HK-2 (cell line): ENCODE data around the gene UBD.

Experiments used
- DNase-seq: peaks from one replicate; pipeline ENCODE4 v3.0.0-alpha.2; 2018; ENCODE audit not compliant: unreplicated experiment

Gene UBD

DNA sequence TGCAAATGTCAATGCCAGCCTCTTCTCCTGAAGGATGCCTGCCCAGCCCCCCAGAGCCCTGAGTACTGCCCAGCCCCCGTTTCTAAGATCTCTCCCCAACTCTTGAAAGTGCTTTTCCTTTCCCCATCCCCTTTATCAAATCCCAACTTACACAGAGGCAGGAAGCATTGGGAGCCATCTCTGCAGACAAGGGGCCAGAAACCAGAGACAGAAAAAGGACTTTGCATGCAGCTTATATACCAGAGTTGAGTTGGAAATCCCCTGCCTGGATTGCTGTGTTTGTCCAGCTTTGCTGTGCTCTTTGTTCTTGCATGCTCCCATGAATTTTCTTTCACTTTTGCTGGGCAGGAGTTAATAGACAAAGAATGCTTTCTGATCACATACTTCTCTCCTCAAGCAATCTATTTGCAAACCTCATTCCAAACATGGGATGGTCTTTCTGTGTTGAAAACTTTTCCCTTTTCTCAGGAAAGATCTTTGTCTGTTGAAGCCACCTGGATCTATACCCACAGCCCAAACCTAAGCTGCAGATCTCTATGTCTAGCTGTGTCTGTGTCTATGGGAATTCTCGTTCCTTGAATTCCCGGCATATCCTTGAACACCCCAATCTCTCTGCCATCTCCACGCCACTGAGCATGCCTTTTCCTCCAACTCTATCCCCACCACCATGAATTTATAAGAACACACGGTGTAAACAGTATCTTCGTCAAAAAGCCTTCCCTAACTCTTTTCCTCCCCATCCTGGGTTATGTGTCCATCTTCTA, at the start of gene UBD:
UBD (minus strand) TSS at position 209 of the 764 bp plus-strand sequence; CDS start at position 178, 31 bp downstream.
- DNase-seq, result no peak

DNA sequence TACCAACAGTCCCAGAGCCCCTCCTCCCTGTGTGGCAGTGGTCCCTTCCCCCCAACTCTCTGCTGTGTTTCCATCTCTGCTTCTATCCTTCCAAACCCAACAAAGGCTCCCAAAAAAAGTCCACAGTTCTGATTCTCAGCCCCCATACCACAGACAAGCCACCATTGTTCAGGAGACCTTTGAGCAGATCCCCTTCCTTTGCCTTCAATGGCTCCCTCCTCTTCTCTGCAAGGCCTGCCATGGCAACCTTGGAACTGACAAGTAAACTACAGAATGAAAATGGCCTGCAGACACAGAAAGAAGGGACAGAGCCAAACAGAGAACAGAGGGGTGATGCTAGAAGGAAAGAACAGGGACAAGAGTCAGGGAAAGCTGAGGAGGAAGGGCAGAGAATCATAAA, 48.6 kb upstream of the UBD start:
- no peak for DNase-seq

DNA sequence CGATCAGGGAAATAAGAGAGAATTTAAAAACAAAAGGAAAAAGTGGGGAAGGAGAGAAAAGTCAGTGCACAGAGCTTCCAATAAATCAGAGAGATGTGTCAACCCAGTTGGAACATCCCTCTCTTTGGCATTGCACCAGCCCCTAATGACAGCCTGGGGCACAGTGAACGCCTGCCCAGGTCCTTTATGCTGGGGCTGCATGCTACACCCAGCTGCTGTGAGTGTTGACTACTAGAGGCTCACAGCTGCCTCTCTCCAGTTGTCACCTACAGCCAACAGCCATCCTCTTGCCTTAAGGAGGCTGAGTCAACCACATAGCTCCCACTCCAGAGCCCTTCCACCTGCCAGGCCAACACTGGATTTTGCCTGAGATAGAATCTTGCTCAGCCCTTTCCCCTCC, 44.4 kb upstream of the UBD start:
- DNase-seq, result no peak

DNA sequence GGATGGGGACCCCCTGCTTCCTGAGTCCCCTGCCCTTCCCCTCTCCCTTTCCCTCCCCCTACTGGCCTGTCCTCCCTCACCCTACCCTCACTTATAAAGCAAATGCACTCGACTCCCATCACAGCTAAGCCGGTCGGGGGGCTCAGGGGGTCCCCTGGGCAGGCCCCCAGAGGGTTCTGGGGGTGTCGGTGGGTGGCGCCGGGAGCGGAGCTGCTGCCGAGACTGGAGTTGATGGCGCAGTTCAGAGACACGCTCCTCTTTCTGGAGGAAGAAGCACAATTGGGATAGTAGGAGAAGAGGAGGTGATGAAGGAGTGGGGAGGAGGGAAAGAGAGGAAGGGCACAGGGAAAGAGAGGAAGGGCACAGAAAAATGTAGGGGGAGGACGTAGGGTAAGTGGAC, 43.9 kb upstream of the UBD start:
- no peak for DNase-seq

DNA sequence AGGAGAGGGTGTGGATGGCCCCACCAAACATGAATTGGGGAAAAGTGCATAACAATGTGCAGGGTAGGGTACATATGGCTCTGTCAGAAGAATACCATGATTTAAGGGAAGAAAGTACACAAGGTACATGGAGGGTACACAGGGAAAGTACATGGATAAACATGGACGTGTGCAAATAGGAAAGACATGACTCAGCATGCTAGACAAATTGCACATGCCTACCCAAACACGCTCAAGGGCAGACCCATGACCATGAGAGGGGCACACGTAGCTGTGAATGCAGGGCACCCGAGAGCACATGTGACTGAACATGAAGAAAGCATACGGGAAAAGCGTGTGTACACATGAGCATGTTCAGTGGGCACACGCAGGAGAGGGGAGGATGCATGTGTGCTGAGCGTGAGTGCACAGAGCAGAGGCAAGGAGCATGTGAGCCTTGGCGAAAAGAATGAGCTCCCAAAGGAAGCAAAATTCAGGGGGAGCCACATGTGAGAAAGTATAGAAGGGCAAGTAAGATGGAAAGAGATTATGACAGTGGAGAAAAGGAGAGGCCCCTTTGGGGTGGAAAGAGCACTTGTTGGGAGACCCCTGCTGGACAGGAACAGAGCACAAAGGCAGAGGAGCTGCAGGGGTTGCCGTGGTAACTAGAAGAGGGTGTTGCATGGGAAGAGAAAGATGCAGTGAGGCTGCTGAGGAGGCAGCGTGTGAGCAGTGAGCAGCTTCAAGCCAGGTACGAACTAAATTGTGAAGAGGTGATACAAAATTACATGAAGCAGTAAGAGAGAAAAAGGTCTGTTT, 43.2 kb upstream of the UBD start:
- DNase-seq, result no peak

DNA sequence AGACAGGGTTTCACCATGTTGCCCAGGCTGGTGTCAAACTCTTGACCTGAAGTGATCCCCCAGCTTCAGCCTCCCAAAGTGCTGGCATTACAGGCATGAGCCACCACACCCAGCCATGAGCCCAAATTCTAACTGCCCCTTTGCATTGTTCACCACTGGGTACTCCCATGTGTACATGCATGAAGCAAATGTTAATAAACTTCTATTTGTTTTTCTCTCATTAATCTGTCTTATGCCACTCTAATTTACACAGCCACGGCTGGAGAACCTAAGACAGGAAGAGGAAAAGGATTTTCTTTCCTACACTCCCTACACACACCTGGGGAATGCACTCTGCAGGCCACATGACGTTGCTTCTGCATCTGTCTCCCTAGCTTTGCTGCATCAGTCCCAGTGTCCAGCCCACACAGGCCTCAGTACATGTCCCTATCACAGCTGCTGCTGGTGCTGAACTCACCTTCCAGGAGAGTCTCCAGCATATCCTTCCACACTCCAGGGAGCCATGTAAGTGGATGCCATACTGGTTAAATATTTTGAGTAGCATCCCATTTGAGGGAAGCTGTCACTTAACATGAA, 38.7 kb upstream of the UBD start:
- no peak for DNase-seq

DNA sequence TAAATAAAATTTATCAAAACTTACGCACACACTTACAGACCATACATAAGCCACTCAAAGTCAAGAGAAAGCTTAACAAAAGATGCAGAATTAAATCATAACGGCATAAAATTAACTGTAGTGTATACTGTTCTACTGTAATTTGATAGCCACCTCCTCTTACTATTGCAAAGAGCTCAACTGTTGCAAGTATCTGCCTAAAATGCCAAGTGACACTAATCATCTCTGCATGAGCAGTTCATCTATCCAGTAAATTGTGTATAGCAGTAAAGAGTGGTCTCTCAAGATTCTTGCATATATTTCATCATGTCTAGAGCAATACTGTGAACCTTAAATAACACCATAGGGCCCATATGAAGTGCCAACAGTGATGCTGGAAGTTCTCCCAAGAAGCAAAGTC, 37.7 kb upstream of the UBD start:
- no peak for DNase-seq

DNA sequence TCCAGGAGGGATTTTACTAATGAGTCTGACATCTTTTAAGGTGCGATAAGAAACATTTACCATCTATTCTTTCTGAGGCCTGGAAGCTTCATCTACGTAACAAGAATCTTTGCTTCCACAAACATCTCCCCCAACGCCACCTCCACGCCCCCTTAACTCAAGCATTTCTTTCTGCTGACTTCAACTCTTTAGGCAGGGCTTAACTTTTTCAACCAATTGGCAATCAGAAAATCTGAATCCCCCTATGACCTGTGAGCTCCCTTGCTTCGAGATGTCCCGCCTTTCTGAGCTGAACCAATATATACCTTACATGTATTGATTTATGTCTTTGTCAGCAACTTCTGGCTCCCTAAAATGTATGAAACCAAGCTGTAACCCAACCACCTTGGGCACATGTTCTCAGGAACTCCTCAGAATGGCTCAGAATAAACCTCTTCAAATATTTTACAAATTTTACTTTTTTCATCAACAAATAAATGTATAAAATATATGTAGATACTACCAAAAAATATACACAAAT, 36.9 kb upstream of the UBD start:
- no peak for DNase-seq

DNA sequence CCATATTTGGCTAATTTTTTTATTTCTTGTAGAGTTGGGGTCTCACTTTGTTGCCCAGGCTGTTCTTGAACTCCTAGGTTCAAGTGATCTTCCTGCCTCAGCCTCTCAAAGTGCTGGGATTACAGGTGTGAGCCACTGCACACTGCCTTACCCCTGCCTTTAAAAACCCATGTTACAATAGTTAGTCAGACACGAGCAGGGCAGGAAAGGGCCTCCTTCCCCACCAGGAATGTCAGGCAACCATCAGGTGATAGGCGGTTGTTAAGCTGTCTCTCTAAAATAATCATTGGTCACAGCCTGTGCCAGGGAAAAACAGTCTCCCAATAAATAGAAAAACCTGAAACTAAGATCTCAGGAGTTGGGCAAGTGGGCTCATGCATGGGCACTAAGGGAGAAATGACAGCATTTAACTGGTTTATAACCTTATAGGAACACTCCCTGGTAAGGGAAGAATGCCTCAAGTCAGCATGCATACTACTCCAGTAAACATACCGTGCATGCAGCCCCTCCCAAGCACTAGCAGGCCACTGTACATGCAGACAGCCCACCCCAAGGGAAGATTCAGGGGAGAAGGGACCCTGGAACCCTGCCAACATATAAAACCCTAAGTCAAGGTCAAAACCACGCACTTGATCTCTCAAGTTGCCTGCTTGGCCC, 33.8 kb upstream of the UBD start:
- DNase-seq, result no peak

DNA sequence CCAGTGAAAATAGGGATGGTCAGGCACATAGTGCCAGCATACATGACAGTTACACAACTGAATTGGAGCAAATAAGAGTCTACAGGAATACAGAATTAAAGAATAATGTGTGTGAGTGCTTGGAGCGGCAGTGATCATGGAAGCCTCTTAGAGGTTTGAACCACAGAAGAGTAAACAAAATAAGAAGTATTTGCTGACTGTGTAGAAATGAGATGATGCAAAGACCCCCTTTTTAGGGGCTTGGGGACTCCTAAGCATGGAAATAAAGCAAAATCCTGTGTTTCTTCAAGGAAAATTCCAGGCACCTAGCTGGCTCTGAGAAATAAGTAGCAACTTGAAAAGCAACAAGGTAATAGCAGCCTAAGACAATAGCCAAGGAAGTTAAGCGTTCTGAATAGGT, 32.1 kb upstream of the UBD start:
- no peak for DNase-seq

DNA sequence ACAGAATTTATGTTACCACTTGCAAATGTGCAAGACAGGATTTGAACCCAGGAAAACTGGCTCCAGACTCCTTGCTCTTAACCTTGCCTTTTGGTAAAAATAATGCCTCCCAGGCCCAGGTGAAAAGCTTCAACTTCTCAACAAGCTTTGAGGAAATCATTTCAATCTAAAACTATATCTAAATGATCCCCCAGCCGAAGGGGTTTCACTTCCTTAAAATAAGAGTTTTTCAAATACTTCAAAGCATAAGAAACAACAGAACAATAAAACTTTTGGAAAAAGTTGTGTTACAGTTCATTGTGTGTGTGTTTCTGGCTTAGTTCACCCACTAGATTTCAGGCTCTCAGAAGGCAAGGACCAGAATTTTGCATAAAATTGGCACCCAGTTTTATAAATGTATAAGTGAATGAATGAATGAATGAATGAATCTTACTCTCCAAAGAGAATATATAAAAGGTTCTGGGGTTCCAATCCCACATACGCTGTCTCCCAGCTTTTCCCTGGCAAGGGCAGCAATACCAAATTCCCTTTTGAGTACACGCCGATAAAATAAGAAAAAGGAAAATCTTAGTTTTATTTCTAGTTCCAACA, 30.8 kb upstream of the UBD start:
- DNase-seq, result no peak

DNA sequence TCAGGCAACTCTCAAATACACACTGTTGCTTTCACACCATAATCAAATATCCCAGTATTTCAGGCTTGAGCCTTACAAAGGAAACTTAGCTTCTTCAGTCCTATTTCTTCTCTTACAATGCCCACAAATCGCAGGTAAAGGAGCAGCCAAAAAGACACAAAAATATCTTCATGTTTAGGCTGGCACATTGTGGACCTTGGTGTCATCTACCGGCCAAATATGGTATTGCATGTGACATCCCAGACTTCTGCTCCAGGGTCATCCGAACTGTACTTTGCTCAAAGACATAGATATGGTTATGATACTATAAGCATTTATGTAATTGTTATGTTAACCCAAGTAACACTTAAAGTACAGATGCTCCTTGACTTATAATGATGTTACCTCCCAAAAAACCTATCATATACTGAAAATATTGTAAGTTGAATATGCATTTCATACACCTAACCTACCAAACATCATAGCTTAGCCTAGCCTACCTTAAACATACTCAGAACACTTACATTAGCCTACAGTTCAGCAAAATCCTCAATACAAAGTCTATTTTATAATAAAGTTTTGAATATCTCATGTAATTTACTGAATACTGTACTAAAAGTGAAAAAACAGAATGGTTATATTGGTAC, 30.0 kb upstream of the UBD start:
- peak; percentile 33 for DNase-seq

DNA sequence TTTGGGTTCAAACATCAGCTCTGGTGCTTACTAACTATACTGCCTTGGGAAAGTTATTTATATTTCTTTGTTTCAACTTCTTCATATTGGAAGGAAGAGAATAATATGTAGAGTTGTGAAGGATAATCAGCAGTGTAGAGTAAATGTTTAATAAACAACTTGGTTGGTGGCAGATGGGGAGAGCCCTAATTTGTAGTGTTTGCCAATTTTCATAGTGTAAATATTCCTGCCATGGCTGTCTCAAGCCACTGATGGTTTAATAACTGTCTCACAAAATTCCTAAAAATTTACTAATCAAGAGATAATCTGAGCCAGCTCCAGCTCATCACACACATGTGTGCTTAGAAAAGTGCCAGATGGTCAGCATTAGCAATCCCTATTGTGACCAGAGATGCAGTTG, 25.3 kb upstream of the UBD start, which contains the start of gene OR2H2:
OR2H2 (plus strand) TSS at position 301 of the 400 bp plus-strand sequence. CDS start 2,824 bp downstream, outside the sequence.
- DNase-seq, result no peak

DNA sequence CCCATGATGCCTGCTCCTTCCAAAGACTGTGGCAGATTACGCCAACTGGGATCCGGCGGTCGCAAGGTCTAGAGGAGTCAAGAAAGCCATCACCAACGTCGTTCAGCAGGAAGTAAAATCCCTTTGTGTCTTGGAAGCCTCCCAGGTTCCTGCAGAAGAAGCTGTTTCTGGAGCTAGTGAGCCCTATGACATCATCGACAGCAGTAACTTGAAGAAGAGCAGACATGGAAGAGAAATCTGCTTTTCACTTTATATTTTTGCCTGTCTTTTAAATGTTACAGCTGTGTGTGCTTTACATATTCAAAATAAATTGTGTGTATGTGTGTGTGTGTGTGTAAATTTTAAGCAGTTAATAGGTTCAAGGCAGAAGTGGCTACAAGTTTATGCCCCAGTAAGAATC, 18.0 kb upstream of the UBD start:
- DNase-seq, result no peak

DNA sequence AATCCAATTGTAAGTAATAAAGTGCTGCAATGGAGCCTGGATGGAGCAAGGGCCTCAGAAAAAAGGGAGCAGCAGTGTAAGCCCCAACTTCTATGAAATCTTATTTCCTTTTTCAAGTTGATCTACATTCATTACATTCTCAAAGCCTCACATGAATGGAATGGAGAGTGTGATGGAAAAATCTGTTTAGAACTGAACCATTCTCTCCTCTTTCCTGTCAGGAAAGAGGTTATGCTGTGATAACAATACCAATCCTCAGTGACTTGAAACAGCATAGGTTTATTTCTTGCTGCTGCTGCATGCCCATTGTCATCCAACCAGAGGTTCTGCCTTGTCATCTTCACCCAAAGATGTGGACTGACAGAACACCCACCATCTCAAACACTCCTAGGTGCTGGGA, 16.5 kb upstream of the UBD start:
- no peak for DNase-seq

DNA sequence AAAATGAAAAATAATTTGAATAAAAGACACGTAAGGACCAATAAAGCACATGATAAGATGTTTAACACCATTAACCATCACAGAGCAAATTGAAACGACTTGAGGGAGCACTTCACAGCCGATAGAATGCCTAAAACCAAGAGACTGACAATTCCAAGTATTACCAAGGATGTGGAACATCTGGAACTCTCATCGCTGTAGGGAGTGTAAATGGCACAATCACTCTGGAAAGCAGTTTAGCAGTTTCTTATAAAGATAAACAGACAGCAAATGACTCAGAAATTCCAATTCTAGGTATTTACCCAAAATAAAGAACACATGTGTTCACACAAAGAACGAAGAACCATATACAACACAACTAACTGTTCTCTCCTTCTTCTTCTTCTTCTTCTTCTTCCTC, 8.5 kb upstream of the UBD start:
- no peak for DNase-seq

DNA sequence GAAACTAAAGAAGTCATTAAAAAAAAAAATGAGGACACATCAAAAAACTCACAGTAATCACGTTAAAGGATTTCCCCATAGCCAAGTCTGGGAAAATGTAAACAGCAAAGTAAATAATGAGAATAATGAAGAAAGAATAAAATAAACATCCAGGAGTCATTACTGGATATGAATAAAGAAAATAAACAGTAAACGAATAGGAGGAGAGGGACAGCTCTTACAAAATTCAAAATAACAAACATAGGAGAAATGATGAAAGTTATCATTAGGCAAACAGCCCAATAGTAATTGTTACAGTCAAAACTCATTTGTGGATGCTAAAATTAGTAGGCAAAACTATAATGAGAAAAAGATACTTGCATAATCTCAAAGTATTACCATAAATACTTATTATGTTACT, 8.0 kb upstream of the UBD start:
- DNase-seq, result no peak

DNA sequence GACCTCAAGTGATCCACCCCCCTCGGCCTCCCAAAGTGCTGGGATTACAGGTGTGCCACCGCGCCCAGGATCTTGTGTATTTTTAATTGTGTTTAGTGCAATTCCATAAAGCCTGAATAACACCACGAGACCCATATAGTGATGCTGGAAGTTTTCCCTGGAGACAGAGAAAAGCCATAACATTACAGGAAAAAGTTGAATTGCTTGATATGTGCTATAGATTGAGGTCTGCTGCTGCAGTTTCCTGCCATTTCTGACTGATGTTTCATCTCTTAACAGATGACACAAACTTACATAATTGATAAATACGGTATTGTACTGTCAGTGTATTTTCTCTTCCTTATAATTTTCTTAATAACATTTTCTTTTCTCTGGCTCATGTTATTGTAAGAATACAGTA, 7.3 kb upstream of the UBD start:
- DNase-seq, result no peak

DNA sequence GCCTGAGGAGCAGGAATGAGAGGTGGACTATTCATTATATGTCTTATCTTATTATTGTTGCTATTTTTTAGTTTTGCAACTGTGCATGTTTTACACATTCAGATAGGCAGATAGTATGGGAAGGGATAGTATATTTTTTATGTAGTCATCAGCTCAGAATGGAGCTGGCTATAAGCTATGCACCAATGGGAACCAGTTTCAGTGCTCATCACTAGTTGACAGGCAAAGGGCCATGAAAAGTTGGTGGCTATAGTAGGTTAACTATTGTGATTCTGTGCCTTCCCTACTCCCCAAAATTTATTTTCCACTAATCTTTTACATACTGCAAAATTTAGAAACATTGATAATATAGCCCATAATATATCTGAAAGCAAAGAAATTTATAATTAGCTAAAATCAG, 5.3 kb upstream of the UBD start:
- DNase-seq, result no peak

DNA sequence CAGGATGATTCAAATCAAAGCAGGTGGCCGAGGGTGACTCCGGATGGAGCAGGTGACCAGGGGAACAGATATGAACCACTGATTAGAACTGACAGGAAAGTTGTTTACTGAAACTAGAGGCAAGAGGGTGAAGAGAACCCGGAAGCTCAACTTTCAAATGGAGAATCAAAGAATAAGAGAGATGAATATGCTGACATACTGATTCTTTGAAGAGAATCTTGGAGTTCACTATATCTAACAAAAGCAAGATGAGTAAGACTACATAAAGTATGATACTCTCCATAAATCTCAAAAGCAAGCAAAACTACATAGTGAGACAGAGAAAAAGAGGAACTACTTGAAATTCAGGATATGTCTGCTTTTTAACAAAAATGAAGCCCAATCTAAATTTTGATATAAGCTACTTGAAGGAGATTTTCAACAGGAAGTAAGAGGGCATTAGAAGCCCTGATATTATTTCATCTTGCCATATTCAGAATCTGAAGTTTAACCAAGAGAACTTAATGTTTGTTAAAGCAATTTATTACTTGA, 4.0 kb upstream of the UBD start:
- no peak for DNase-seq

DNA sequence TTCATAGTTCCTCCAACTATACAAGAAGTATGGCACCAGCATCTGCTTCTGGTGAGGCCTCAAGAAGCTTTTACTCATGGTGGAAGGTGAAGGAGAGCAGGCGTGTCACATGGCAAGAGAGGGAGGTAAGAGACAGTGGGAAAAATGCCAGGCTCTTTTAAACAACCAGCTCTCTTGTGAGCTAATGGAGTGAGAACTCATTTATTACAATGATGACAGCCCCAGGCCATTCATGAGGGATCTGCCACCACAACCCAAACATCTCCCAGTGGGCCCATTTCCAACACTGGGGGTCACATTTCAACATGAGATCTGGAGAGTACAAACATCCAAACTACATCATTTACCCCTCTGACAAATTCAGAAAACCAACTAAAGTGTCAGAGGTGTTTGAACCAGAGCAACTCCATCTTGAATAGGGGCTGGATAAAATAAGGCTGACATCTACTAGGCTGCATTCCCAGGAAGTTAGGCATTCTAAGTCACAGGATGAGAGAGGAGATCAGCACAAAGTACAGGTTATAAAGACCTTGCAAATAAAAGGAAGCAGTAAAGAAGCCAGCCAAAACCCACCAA, 2.2 kb upstream of the UBD start:
- no peak for DNase-seq
